RWPE1 (cell line): Measurements from ENCODE around the gene TMEM154.

Experiments used
- CTCF ChIA-PET: fragments of 350-600 bp; sonication (Branson Sonifier 250); formaldehyde crosslinking; extraction: SDS; loops from one replicate; lab custom pipeline; 2021; lab: Yijun Ruan, JAX
- POLR2A ChIA-PET: fragments of 400-600 bp; formaldehyde crosslinking; extraction: SDS; loops from one replicate; lab custom pipeline; 2020; ENCODE audit warnings: antibody characterized with exemption; ENCODE audit not compliant: low non-redundant PET; lab: Yijun Ruan, JAX
- DNase-seq: peaks from one replicate; pipeline ENCODE4 v3.0.0; 2012; ENCODE audit warnings: low spot score
- H3K27ac ChIP-seq: fragments of 450-650 bp; 2 replicates; pipeline ENCODE4 v1.5.1; 2017
- CTCF ChIP-seq: fragments of 450-650 bp; conservative IDR thresholded peaks from 2 replicates; pipeline ENCODE4 v1.5.1; 2017; ENCODE audit warnings: low read depth, mild to moderate bottlenecking

The TMEM154 gene

DNA sequence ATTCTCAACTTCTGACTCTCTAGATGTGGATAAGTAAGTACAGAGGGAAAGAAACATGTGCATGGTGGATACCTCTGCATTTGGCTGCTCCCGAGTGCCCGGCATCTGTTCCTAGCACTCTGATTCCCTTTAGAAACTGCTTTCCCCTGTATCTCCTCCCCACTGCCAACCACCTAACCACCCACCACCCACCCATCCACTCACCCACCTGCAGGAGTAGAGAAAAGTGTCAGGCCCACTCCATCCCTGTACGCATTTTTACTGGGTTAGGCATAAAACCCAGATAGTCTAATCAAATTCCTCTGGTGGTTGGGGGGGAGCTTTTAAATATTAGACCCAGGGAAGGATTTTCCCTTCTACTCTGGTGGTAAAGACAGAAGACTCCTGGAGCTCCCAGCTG, 63.0 kb downstream of the TMEM154 start:
- ChIA-PET POLR2A (no interaction called here), CTCF (no interaction called here)
- no peak overlapping the region for H3K27ac ChIP-seq
- no peak for TF ChIP-seq CTCF
- no peak for DNase-seq

GRCh38 chr4:152613841-152614721, 65.7 kb downstream of the TMEM154 start:
- ChIA-PET POLR2A (no interaction called here), CTCF (interaction anchor here (0.5 to 0.7 kb wide), 2 partner anchors 13 to 113 kb away, joined by 3 to 4 read pairs; no protein-coding TSS in a partner anchor)
- no peak overlapping the region for H3K27ac ChIP-seq
- TF ChIP-seq CTCF = no peak
- peak; percentile 74 for DNase-seq

- H3K27ac ChIP-seq = no peak overlapping the region
- CTCF ChIA-PET = no interaction called here
- no peak for TF ChIP-seq CTCF
- POLR2A ChIA-PET = no interaction called here
- no peak for DNase-seq
Measured at GRCh38 chr4:152613351-152613750, 66.4 kb downstream of the TMEM154 start.

DNA sequence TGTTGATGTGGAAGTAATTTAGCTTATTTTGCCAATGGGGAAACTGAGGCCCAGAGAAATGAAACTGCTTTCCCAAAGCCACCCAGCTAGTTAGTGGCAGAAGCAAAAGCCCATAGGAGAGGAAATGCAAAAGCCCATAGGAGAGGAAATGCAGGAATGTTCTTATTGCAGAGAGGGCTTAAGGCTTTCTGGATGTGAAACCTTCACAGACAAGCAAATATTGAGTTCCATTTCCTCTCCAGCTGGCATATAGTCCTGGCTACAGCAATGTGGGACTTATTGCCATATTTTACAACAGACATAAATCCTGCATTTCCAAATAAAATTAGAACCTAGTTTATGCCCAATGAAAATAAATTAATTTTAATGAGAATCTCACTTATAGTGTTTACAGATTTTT, 69.7 kb downstream of the TMEM154 start:
- ChIA-PET POLR2A (no interaction called here), CTCF (interaction anchor here (0.6 kb wide), 1 partner anchor 259 kb away, joined by 3 read pairs; no protein-coding TSS in a partner anchor)
- no peak overlapping the region for H3K27ac ChIP-seq
- no peak for TF ChIP-seq CTCF
- no peak for DNase-seq

DNA sequence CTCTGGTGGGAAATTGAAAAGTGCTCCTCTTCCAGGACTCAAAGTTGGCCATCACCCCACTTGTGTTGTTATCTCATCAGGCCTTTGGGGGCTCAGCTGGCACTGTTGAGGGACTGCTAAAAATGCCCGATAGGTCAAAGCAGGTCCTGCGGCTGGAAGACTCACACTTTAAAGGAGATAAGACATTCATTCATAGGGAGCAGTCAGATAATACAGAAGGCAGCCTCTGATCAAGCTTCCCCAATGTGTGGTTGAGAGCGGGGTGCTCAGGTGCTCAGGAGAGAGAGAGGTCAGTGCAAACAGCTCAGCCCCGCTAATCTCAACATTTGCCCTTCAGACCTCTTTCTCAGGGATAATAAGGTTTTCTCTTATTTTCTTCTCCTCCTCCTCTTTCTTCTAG, 70.3 kb downstream of the TMEM154 start:
- POLR2A ChIA-PET = no interaction called here
- CTCF ChIA-PET = interaction anchor here (0.6 kb wide), 2 partner anchors 259 to 474 kb away, joined by 3 read pairs; no protein-coding TSS in a partner anchor
- no peak for DNase-seq
- no peak overlapping the region for H3K27ac ChIP-seq
- TF ChIP-seq CTCF = no peak

- CTCF ChIA-PET = no interaction called here
Measured at GRCh38 chr4:152607178-152607577, 72.6 kb downstream of the TMEM154 start.

More at GRCh38 chr4:152607178-152607577, 72.6 kb downstream of the TMEM154 start:
- POLR2A ChIA-PET = no interaction called here
- no peak overlapping the region for H3K27ac ChIP-seq
- no peak for TF ChIP-seq CTCF
- no peak for DNase-seq
